ENCODE measurements around the gene CORO7.
"Not testable (repeated sequence)": the region's sequence is repeated elsewhere in the genome, so short reads cannot be mapped to it uniquely, and the experiment has no call there.

Gene CORO7

GRCh38 chr16:4358831-4359561 lies 57.4 kb downstream of the CORO7 start:
- in situ Hi-C loops (cut with HindIII; ENCODE audit: low sequenced_read_pairs), result no loop called here

GRCh38 chr16:4358236-4358635 lies 58.2 kb downstream of the CORO7 start:
- in situ Hi-C loops (cut with HindIII; ENCODE audit: low sequenced_read_pairs), result no loop called here

GRCh38 chr16:4356820-4357219 lies 59.6 kb downstream of the CORO7 start:
- in situ Hi-C loops (cut with HindIII; ENCODE audit: low sequenced_read_pairs), result no loop called here

- in situ Hi-C loops (cut with HindIII; ENCODE audit: low sequenced_read_pairs), result no loop called here
These were observed 61.6 kb downstream of the CORO7 start for GRCh38 chr16:4354512-4355409.

GRCh38 chr16:4353675-4354074 lies 62.7 kb downstream of the CORO7 start:
- in situ Hi-C loops (cut with HindIII; ENCODE audit: low sequenced_read_pairs), result no loop called here

- in situ Hi-C loops (cut with HindIII; ENCODE audit: low sequenced_read_pairs), result no loop called here
These were observed 63.6 kb downstream of the CORO7 start for GRCh38 chr16:4352843-4353242.

GRCh38 chr16:4351880-4352279 lies 64.5 kb downstream of the CORO7 start:
- in situ Hi-C loops (cut with HindIII; ENCODE audit: low sequenced_read_pairs), result no loop called here

GRCh38 chr16:4350787-4351659 lies 65.4 kb downstream of the CORO7 start, which contains the start of gene PAM16:
Gene PAM16 (minus strand): TSS chr16:4351321. CDS start chr16:4351234, 87 bp downstream.
- in situ Hi-C loops (cut with HindIII; ENCODE audit: low sequenced_read_pairs), result no loop called here

- in situ Hi-C loops (cut with HindIII; ENCODE audit: low sequenced_read_pairs), result no loop called here
These were observed 66.0 kb downstream of the CORO7 start for GRCh38 chr16:4350365-4350786.

- in situ Hi-C loops (cut with HindIII; ENCODE audit: low sequenced_read_pairs), result no loop called here
These were observed 67.1 kb downstream of the CORO7 start for GRCh38 chr16:4349332-4349731.

GRCh38 chr16:4347765-4348509 lies 68.5 kb downstream of the CORO7 start:
- in situ Hi-C loops (cut with HindIII; ENCODE audit: low sequenced_read_pairs), result no loop called here

GRCh38 chr16:4347010-4347409 lies 69.4 kb downstream of the CORO7 start:
- in situ Hi-C loops (cut with HindIII; ENCODE audit: low sequenced_read_pairs), result no loop called here

- in situ Hi-C loops (cut with HindIII; ENCODE audit: low sequenced_read_pairs), result no loop called here
These were observed 70.3 kb downstream of the CORO7 start for GRCh38 chr16:4345836-4346781.

- in situ Hi-C loops (cut with HindIII; ENCODE audit: low sequenced_read_pairs), result no loop called here
These were observed 71.2 kb downstream of the CORO7 start for GRCh38 chr16:4344983-4345835.

- in situ Hi-C loops (cut with HindIII; ENCODE audit: low sequenced_read_pairs), result not testable (repeated sequence)
These were observed 72.0 kb downstream of the CORO7 start for GRCh38 chr16:4344300-4344982.

GRCh38 chr16:4342866-4343744 lies 73.3 kb downstream of the CORO7 start:
- in situ Hi-C loops (cut with HindIII; ENCODE audit: low sequenced_read_pairs), result no loop called here

GRCh38 chr16:4341250-4341649 lies 75.1 kb downstream of the CORO7 start:
- in situ Hi-C loops (cut with HindIII; ENCODE audit: low sequenced_read_pairs), result no loop called here
